Kidney epithelial cell (primary cell): ENCODE results near the gene FAM13A. TPM values are rescaled to one million over a fixed set of nuclear protein-coding genes. Genes with fewer than 3 reads are reported as not detected.
"Not testable (repeated sequence)": the region's sequence is repeated elsewhere in the genome, so short reads cannot be mapped to it uniquely, and the experiment has no call there.

ENCODE experiments used
- DNase-seq: peaks from one replicate; pipeline ENCODE4 v3.0.0-alpha.2; 2010; ENCODE audit warnings: low read depth
- H3K27me3 ChIP-seq: 2 replicates; pipeline ENCODE4 v1.6.0; 2011; ENCODE audit warnings: low read length; ENCODE audit not compliant: control insufficient read depth, insufficient read depth
- H3K36me3 ChIP-seq: 2 replicates; pipeline ENCODE4 v1.5.1; 2011; ENCODE audit warnings: low read length; ENCODE audit not compliant: control insufficient read depth, insufficient read depth
- H3K4me3 ChIP-seq: 2 replicates; pipeline ENCODE4 v1.5.1; 2011; ENCODE audit warnings: low read depth, mild to moderate bottlenecking, control low read depth, low read length
- CTCF ChIP-seq: IDR thresholded peaks from 2 replicates; pipeline ENCODE4 v1.5.1; 2011; ENCODE audit warnings: mild to moderate bottlenecking, moderate library complexity, low read length, control low read depth, inconsistent platforms; ENCODE audit not compliant: insufficient read depth, poor library complexity, severe bottlenecking
- total RNA-seq: library from RNA; depleted of rRNA; stranded (reverse); fragments of >200 nt; gene quantifications from 2 replicates; pipeline ENCODE4 v1.2.3, GENCODE V29; 2015

Gene FAM13A
- total RNA-seq, 1 donor from 2014 or later = 3.4 TPM

GRCh38 chr4:88858752-88859151, 198.2 kb downstream of the FAM13A start:
- H3K36me3 ChIP-seq = no peaks in the 10 kb centered on the region
- TF ChIP-seq CTCF = no peak
- no peaks in the 10 kb centered on the region for H3K27me3 ChIP-seq
- no peak overlapping the region for H3K4me3 ChIP-seq
- no peak for DNase-seq

- TF ChIP-seq CTCF = no peak
- Histone ChIP-seq H3K36me3 (no peaks in the 10 kb centered on the region), H3K4me3 (no peak overlapping the region), H3K27me3 (no peaks in the 10 kb centered on the region)
- no peak for DNase-seq
Observed at GRCh38 chr4:88857588-88857987, 199.4 kb downstream of the FAM13A start.

- DNase-seq = no peak
- Histone ChIP-seq H3K27me3 (no peaks in the 10 kb centered on the region), H3K4me3 (no peak overlapping the region), H3K36me3 (no peaks in the 10 kb centered on the region)
- no peak for TF ChIP-seq CTCF
Observed at GRCh38 chr4:88854481-88854880, 202.5 kb downstream of the FAM13A start.

DNA sequence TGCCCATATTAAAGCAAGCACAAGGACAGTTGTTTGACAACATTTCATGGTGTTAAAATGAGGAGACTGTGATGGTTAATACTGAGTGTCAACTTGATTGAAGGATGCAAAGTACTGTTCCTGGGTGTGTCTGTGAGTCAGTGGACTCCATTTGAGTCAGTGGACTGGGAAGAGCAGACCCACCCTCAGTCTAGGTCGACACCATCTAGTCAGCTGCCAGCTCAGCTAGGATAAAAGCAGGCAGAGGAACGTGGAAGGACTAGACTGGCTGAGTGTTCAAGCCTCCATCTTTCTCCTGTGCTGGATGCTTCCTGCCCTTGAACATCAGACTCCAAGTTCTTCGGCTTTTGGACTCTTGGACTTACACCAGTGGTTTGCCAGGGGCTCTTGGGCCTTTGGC, 203.4 kb downstream of the FAM13A start:
- not testable (repeated sequence) for DNase-seq, H3K27me3 ChIP-seq, H3K4me3 ChIP-seq, H3K36me3 ChIP-seq

DNA sequence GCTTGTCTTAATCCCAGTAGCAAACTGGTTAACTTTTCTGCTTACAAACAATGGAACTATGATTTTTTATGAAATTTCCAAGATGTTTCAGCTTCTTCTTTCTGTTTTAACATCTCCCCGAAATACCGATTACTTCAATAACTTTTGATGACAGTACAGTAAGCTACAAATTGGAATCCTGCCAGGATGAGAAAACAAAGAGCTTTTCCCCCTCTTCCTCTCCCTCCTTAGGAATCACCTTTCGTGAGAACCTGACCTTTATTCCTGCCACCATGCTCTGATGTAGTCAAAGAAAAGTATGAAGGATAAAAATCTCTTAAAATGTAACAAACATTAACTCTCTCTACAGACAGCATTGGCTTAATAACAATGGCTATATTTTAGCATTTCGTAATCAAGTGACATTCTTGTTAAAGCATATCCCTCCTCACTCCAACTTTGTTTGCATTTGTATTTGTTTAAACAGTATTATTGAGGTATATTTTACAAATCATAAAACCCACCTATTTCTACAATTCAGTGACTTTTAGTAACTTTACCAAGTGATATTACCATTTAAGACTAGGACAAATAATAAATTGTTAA, 210.7 kb downstream of the FAM13A start:
- no peak overlapping the region for H3K4me3 ChIP-seq
- no peak for TF ChIP-seq CTCF
- no peak for DNase-seq
- no peaks in the 10 kb centered on the region for H3K27me3 ChIP-seq
- H3K36me3 ChIP-seq = no peaks in the 10 kb centered on the region

- Histone ChIP-seq H3K36me3 (no peaks in the 10 kb centered on the region), H3K27me3 (no peaks in the 10 kb centered on the region), H3K4me3 (no peak overlapping the region)
- DNase-seq = no peak
- TF ChIP-seq CTCF = no peak
Observed at GRCh38 chr4:88843067-88843685, 213.8 kb downstream of the FAM13A start.
